Fibroblast of skin of right quadriceps (primary cell): ENCODE measurements around the gene RAPGEF1.
A peak's percentile ranks its signal among the peaks of the same experiment; 100 is the strongest.
"Not testable (repeated sequence)": the region's sequence is repeated elsewhere in the genome, so short reads cannot be mapped to it uniquely, and the experiment has no call there.

Experiments
- DNase-seq: peaks from one replicate; pipeline ENCODE4 v3.0.0-alpha.2; 2013

The RAPGEF1 gene

DNA sequence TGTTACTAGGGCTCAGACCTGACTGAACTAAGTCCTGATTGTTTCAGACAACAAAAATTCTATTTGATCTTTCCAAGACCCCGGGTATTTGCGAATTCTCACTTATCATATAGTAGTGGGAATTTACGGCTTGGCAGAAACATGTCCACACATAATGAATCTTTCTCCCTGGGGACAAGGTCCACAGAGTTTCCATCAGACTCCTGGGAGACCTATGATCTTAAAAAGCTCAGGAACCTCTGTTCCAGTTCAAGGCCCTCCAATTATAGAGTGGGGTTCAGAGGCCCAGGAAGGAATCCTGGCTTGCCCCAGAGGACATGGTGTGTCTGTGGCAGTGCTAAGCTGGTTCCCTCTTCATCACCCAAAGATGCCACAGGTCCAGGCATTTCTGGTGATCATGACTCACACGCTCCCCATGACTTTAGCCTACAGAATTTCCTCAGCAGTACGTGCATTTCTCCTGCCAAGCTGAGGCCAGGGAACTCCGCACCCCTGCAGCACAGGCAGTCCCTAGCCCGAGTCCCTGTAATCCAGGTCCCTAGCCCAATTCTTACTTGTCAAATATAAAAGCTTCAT lies 12.6 kb downstream of the RAPGEF1 start:
- DNase-seq, result peak; percentile 50

DNA sequence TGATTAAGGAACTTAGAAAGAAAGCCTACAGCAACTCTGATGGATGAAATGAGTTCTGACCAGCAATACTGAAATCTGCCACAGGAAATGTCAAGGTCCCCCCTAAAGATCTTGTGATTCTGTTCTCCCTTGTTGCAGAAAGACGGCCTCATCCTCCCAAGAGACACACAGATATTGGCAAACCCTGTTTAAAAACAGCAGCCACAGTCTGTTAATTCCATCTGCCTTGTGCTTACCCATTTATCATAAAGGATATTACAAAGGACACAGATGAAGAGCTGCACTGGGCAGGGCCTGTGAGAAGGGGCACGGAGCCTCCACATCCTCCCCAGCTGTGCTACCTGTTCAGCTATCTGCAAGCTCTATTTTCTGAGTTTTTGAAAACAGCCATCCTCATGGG lies 15.2 kb downstream of the RAPGEF1 start:
- no peak for DNase-seq

DNA sequence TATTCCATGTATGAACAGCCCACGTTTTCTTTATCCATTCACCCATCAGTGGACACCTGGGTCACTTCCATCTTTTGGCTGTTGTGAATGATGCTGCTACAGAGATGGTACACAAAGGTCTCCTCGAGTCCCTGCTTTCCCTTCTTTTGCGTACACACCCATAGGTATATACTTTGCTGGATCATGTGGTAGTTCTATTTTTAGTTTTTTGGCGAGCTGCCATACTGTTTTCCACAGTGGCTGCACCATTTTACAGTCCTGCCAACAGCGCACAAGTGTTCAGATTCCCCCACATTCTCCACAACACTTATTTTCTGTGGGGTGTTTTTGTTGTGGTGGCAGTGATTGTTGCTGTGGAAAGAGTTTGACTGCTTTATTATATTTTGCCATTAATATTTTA lies 16.2 kb downstream of the RAPGEF1 start:
- no peak for DNase-seq

DNA sequence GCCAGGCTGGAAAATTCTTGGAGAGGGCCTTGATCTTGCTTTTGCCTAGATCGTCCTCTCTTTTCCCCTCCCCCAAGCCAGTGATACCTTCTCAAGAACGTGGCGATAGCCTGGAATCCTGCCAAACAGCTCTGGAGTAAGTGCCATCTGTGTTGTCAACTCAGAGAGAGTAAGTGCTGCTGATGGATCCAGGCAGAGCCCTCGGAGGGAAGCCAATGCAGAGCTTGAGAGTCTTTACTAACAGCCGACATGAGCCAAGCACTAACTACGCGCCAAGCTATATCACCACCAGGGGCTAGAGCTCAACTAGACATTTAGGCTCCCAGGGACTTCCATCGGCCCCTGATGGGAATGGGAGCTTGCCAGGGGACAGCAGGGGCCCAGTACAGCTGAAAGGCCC lies 17.6 kb downstream of the RAPGEF1 start:
- DNase-seq, result no peak

DNA sequence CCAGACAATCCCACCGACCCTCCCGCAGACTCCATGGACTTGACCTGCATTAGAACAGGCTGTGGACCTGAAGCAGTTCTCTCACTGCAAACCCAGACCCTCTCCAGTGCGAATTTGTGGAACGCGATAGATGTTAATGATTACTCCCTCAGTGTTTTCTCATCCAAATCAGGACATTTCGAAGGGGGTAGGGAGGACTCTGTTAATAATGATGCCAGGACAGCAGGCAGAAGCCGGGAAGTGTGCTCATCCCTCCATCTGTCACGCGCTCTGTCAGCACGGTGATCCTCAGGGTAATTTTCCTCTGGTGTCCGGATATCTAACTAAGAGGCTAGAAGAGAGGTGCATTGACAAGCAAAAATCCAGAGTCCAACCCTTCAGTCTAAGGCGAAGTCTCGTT lies 18.8 kb downstream of the RAPGEF1 start:
- no peak for DNase-seq

DNA sequence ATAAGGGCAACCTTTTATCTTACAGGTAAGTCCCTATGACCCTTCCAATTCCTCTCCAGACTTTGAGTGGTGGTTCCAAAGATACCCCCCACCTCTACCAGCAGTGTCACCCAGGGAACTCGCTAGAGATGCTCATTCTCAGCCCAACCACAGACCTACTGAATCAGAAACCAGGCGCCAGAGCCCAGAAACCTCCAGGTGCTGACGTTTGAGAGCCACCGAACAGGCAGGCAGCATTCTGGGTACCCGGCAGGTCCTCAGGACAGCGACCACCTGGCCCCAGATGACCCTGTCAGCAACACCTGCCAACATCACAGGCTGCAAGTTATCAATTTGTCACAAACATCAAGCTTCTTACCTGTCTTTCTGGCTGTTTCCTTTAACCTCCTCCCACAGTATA lies 19.5 kb downstream of the RAPGEF1 start:
- DNase-seq, result no peak

DNA sequence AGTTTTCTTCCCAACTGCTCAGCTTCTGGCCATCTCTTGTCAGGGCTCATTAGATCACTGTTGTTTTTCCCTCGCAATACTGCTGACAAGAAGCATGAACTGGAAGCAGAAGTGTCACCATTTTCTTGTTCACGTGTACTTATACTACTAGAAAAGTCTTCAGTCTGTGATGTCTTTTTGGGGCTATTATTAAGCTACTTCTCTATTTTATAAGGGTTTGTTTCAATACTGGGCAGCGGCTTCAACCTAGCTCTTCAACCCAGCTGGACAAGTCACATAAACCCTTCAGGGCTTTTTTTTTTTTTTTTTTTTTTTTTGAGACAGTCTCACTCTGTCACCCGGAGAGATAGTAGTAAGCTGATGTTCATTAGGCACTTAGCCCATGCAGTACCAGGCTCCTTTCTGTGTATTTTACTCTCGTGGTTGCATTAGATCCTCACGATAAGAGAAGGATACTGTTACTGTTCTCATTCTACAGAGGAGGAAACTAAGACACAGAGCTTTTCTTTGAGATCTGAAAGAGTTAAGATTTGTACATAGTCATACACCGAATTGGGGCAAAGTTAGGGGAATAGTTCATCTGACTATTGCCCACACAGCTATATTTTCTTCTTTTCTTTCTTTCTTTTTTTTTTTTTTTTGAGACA lies 20.5 kb downstream of the RAPGEF1 start:
- DNase-seq, result no peak

DNA sequence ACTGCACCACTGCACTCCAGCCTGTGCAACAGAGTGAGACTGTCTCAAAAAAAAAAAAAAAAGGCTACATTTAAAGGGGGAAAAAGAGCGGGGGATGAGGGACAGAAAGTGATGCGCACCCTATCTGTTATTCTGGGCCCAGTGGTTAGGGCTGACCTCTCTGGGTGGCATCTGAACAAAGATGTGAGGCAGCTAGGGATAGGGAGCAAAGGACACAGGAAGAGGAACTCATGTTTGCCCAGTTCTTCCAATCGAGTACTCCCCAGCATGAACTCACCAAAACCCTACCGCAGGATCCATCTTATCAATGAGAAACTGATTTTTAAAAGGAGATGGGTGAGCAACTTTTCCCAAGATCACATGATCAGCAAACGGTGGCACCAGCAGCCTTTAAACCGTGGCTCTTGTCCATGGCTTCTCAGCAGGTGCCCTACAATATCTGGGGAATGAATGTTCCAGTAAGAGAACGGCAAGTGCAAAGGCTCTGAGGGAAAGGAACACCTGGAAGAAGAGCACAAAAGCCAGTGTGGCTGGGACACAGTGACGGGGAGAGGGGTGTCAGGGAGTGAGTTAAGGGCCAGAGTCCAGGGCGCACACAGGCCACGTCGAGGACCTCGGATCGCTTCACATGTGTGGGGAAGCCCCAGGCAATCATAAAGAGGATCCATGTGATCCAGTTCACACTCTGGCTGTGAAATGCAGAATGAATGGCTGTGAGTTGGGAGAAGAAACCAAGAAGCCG lies 22.0 kb downstream of the RAPGEF1 start:
- no peak for DNase-seq

DNA sequence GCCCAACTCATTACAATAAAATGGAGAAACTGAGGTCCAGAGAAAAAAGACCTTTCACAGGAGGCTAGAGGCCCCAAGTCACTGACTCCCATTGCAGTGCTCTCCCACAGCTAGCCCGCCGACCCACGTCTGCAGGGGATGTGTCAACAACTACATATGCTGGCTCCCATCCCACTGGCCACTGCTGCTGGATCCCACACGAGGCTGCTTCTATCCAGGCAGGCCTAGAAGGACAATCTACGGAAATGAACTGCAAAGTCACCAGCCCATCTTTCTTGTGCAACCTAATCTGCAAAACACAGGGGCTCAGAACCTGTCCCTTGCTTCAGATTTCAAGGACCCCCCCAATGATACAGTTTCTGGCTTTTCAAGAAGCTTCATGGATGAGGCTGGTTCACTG lies 24.0 kb downstream of the RAPGEF1 start:
- DNase-seq, result no peak

DNA sequence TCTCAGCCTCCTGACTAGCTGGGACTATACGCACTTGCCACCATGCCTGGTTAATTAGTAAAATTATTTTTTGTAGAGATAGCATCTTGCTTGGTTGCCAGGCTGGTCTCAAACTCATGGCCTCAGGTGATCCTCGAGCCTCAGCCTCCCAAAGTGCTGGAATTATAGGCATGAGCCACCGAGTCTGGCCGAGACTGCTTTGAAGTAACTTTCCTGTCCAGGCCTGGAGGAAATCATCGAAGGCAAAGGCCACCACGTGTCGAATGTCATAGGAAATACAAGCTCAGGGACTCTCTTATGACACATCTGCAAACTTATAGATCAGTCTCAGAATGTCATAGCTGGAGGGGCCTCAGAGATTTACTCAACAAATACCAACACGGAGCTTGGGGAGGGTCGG lies 25.1 kb downstream of the RAPGEF1 start:
- no peak for DNase-seq

DNA sequence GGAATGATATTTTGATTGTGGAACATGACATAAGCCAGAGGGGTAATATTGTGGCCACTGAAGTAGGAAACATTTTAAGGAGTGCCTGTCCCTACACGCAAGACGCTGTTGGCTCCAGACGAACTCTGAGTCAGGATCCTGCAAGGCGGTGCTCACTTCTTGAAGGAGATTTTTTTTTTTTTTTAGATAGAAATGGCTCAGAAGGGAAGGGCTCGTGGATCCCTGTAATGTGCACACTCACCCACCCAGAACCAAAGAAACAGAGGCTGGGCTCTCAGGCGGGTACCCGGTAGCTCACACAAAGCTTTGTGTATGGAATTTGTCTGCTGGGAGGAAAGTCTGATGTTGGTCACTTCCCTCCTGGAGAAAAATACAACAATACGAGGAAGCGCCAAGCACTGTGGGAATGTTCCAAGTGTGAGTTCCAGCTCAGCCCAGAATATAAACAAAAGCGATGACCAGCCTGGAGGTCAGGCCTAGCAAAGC lies 25.7 kb downstream of the RAPGEF1 start:
- DNase-seq, result peak; percentile 61

DNA sequence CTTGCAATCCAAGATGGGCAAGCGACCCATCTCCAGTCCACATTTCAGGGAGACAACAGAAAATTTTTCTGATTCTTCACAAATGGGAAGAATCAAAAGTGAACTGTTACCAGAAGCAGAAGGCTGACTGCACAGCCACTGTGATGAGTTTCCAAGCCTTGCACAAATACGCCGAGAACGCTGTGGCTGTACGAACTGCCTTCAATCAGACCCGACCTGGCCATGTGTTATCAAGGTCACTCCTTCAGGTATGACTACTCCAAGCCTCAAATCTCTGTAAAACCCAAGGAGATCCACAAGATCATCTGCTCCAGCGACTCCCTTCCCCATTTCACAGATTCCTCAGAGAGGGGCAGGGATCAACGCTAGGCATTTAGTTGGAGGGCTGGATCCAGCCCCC lies 26.9 kb downstream of the RAPGEF1 start:
- DNase-seq, result no peak

DNA sequence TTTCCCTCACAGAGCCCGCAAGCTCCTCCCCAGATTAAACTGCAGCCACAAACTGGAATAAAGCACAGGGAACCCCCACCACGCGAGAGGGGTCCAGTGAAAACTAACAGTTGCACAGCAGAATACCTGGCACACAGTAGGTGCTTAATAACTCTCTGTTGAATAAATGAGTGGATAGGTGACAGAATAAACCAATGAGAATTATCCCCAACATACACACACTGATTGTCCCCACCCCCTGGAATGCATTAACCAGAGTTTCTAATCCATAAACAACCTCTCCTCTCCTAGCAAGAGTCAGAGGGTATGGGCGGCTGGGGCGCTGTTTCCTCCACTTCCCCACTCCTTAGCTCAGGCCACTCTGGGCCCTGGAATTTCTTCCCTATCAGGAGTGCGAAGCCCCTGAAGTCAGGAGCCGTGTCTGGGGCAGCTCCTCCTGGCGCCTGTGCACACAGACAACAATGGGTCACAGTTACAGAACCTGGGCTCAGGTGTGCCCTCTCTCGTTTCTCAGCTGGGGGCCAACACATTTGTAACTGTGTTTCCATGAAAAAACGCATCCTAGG lies 27.6 kb downstream of the RAPGEF1 start:
- DNase-seq, result no peak

DNA sequence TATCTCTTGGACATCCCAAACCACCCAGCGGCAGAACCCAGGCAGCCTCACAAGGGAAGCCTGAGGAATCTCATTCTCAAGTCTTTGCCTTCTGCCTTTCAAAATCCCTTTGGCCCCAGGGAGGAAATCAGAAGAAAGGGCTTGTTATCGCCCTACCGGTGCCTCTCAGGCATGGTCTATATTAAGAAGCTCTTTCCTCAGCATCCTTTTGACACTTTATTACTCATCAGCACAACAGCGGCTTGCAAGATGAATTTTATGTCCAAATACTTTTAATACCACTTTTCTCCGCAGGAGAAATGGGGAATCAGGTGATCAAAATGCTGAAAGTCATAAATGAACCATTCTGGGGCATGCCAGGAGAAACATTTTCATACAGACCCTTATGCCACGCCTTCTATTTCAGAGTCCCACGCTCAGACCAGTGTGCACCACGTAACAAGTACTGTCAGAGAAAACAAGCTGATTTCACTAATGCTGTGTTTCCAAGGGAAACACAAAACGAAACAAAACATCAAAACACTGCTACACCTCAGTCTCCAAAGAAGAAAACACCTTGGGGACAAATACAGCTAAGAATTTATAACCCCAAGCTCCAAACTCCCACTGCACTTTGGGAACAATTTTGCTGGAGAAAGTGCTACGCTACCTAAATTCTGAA lies 30.0 kb downstream of the RAPGEF1 start:
- peak; percentile 61 for DNase-seq

DNA sequence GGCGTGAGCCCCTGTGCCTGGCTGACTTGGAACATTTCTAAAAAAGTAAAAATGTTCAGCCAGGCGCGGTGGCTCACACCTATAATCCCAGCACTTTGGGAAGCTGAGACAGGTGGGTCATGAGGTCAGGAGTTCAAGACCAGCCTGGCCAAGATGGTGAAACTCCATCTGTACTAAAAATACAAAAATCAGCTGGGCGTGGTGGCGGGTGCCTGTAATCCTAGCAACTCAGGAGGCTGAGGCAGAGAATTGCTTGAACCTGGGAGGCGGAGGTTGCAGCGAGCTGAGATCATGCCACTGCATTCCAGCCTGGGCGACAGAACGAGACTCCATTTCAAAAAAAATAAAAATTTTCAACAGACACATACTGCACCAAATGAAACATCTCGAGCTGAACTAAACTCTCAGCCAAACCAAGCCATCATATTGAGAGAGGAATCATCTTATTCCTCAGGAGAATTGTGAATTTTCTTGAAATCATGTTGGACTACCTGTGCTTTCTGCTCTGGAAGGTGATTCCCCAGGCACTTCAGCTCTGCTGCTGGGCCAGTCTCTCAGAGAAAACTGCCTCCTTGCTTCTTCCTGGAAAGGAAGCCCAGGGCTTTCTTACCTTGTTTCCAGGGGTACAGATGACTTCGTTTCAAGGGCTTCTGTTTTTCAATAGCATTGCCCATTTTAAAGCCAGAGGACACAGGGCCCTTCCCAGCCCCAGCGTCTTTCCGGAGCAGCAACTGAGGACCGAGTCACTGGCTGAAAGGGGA lies 30.7 kb downstream of the RAPGEF1 start:
- not testable (repeated sequence) for DNase-seq

DNA sequence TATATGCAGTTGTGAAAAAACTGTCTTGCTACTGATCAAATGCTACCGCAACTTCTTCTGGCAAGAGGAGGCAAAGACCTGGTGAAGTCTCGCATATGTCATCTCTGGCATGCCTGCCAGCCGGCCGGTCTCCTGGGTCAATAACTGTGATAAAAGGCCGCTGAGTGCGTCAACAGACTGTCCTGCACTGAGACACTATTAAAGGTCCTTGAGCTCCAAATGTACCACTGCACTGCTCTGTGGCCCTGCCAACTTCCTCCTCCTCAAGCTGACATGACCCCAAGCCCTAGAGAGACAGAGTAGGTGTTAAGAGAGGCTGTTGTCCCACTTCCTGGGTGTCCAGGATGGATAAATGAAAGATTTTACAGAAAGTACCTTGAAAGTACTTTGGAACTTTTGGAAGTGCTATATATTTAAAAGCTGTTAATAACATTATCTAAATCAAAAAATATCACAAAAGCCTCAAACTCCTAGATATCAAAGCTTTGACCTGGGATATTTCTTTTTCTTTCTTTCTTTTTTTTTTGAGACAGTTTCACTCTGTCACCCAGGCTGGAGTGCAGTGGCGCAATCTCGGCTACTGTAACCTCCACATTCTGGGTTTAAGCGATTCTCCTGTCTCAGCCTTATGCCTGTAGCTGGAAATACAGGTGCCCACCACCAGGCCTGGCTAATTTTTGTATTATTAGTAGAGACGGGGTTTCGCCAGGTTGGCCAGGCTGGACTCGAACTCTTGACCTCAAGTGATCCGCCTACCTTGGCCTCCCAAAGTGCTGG lies 31.5 kb downstream of the RAPGEF1 start:
- no peak for DNase-seq

DNA sequence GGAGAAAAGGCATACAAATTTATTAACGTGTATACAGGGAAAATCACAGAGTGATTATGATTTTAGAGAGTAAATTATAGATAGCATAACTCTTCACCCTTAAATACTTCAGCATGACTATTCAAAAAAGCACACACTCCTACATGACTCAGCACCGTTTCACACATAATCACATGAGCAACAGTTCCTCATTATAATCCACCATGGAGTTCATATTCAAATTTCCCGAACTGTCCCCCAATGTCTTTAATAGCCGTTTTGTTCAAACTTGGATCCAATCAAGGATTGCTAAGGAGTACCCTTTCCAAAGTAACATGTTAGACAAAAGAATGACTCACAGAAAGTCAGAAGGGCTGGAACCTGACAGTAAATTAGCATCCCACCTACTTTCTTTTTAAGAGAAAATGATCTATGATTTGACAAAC lies 32.1 kb downstream of the RAPGEF1 start:
- peak; percentile 82 for DNase-seq

DNA sequence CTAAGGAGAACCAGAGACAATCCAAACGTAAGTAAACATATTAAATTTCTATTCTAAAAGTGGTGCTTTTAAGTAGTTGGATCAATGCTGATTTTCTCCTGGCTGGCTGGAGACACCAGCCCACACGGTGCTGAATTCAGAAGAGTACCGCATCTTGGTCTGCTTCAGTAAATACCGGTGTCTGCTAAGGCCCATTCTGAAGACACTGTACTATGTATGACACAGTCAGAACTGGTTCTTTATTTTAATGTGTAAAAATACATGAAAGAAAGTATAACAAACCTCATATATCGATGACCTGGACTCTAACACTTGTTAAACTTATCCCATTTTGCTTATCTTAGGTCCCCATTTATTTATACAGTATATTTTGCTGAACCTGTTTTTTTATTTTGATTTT lies 32.8 kb downstream of the RAPGEF1 start:
- DNase-seq, result no peak

DNA sequence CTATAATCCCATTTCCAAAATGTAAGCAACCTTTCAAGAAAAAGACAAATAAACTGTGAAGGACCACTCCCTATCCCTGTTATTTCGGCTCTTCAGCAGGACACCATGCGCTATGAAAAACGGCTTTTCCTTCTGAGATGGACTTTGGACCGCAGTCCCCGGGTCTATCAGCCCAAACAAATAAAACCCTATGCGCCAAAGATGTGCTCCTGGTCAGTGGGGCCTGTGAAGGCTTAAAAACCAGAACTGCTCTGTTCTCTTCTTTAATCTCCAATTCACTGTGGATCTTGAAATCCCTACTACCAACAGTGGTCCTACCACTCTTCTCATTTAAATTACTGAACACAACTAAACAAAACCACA lies 33.3 kb downstream of the RAPGEF1 start:
- no peak for DNase-seq

DNA sequence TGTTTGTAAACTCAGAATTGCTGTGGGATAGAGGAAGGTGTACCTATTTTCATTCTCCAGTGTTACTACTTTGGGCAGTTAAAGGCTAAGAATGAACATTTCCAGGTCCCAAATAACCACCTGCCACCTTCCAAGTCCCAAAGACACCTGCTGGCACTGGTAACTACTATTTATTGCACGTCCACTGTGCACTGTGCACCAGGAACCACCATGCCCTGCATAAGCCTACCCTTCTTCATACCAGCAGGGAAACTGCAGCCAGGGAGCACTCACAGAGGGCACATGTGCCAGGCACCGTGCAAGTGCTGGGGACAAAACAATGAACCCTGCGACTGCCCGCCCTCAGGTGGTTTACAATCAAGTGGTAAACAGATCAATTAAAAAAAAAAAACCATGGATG lies 34.9 kb downstream of the RAPGEF1 start:
- DNase-seq, result no peak

DNA sequence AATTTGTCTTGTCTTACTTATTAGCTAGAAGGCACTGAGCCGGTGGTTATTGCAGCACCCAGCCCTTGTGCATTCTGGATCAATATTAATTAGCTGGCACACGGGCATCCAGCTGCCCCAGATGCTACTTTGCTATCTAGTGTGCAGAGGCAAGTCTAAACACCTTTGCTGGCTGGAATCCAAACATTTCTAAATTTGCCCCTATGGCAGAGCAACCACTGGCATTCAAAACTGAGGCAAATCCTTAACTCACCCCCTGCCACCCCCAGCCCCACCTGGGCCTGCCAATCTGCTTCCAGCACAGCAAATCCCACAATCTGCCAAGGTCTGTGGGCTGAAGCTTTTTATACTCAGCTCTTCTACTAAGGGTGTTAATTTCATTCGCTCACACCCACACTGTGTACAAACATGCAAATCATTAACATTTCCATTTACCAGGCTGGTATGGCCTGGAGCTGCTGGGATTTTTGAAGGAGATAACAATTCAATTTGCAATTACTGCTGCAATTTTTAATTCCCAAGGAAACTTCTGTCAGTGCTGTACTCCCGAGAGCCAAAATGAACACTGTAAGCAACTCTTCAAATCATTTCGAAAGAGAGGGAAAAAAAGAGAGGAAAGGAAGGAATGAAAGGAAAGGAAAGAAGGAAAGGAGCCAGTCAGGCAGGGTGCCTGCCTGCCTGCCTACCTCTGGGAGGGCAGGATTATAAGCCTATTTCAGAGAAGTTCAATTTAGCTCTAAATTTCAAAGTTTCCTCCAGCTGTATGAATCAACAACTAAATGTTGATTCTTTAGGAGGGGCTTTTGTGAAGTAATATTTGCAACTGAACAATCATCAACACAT lies 35.5 kb downstream of the RAPGEF1 start:
- no peak for DNase-seq
